Fibroblast of mammary gland (primary cell): ENCODE measurements around the gene GFRA4.

Experiments used
- DNase-seq: peaks from one replicate; pipeline ENCODE4 v3.0.0-alpha.2; 2010; ENCODE audit warnings: low read depth
- H3K4me3 ChIP-seq: 2 replicates; pipeline ENCODE4 v1.5.1; 2011; ENCODE audit warnings: low read depth, mild to moderate bottlenecking, low read length, moderate library complexity; ENCODE audit not compliant: control insufficient read depth
- TF ChIP-seq, protein P1 (sequence below): conservative IDR thresholded peaks from 2 replicates; pipeline ENCODE4 v1.5.1; 2011; ENCODE audit warnings: low read depth, low read length, inconsistent platforms; ENCODE audit not compliant: control insufficient read depth, insufficient read depth

Gene GFRA4

GRCh38 chr20:3674447-3674846 lies 11.2 kb upstream of the GFRA4 start:
- no peak for DNase-seq
- TF ChIP-seq, protein P1, sequence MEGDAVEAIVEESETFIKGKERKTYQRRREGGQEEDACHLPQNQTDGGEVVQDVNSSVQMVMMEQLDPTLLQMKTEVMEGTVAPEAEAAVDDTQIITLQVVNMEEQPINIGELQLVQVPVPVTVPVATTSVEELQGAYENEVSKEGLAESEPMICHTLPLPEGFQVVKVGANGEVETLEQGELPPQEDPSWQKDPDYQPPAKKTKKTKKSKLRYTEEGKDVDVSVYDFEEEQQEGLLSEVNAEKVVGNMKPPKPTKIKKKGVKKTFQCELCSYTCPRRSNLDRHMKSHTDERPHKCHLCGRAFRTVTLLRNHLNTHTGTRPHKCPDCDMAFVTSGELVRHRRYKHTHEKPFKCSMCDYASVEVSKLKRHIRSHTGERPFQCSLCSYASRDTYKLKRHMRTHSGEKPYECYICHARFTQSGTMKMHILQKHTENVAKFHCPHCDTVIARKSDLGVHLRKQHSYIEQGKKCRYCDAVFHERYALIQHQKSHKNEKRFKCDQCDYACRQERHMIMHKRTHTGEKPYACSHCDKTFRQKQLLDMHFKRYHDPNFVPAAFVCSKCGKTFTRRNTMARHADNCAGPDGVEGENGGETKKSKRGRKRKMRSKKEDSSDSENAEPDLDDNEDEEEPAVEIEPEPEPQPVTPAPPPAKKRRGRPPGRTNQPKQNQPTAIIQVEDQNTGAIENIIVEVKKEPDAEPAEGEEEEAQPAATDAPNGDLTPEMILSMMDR: no peak
- H3K4me3 ChIP-seq: no peak overlapping the region

- TF ChIP-seq, protein P1: no peak
- no peak overlapping the region for H3K4me3 ChIP-seq
- no peak for DNase-seq
Measured at GRCh38 chr20:3673221-3674070, 10.2 kb upstream of the GFRA4 start.

DNA sequence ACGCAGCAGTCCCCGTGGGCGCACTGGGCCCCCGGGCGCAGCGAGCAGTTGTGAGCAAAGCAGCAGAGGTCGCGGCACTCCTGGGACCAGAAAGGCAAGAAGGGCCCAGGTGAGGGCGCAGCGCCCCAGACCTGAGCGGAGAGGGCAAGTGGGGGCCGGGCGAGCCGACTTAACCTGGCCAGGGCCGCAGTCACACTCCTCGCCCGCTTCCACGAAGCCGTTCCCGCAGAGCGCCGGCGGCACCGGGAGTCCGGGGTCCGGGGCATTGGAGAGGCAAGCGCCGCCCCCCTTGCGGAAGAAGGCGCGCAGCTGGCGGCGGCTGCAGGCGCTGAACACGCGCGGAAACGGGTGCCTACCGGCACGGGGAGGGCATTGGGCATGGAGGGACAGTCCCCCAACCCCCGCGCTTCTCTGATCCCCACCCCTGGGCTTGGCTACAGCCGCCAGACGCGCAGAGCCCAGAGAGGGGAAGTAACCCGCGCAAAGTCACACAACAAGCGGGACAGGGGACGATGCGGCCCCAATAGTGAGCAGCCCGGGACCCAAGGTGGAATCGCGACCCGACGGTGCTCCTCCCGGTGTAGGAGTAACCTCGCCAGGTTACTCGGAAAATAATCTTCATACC lies 9.5 kb upstream of the GFRA4 start:
- DNase-seq: no peak
- H3K4me3 ChIP-seq: no peak overlapping the region
- TF ChIP-seq, protein P1: no peak

DNA sequence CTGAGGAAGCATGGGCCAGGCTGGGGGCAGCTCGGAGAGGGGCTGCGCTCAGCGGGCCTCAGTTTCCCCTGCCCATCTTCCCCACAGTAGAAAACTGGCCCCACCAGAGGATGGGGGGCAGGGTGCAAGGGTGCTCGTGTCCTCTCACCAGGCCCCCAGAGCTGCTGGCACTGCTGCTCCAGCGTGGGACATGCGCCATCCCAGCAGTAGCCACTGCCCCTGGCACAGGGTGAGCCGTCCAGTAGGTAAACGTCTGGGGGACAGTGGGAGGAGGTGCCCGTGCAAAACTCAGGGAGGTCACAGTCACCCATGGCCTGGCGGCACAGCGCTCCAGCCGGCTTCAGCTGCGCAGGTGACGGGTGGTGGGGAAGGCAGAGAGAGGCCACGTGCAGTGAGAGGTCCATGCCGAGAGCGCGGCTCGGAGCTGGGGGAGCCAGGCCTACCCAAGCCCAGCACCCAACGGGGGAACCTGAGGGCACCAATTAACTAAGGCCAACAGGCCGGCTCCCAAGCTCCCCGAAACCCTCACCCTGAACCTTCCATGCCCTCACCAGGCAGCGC lies 8.9 kb upstream of the GFRA4 start:
- TF ChIP-seq, protein P1: no peak
- H3K4me3 ChIP-seq: no peak overlapping the region
- no peak for DNase-seq

DNA sequence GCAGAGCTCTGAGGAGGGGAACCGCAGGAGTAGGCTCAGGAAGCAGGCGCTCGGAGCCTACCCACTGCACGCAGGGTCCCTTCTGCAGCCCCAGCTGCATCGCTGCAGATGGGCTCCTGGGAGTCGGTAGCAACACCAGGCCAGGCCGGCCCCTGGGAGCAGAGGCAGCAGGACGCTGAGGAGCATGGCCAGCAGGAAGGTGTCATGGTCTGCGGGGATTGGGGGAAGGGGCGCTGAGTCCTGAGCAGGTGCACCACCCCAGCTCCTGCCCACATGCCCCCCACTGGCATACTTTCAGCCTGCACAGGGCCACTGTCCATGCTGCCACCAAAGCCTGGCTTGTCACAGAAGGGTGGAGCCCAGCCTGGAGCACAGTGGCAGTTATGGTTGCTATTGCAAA lies 7.7 kb upstream of the GFRA4 start:
- no peak overlapping the region for H3K4me3 ChIP-seq
- TF ChIP-seq, protein P1: no peak

DNA sequence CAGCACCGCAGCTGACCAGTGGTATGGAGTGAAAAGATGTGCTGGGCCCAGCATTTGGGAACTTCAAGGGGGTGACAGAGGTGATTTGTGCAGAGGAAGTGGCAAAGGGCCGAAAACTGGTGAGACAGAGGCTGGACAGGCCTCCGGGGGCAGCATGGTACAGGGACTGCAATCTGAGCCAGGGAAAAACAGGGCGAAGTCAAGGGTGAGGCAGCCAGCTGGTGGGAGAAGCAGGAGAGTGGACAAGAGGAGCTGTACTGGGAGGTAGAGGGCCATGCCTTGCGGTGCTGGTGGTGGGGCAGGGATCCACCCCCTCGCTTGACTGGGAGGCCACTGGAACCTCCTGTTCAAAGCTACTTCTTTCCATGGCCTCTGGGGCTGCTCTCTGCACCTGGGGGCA lies 7.3 kb upstream of the GFRA4 start:
- no peak overlapping the region for H3K4me3 ChIP-seq
- TF ChIP-seq, protein P1: peak; percentile 7
- DNase-seq: peak; percentile 44

More for the DNA sequence above, 7.7 kb upstream of the GFRA4 start:
- DNase-seq: no peak
